HG02981 (cell line): ENCODE measurements around the gene BID.

Experiments used
- ATAC-seq: cut with Tn5 transposase; IDR thresholded peaks from one replicate; pipeline ENCODE4 v1.9.1; 2021; ENCODE audit warnings: mild to moderate bottlenecking, moderate library complexity; ENCODE audit not compliant: unreplicated experiment

The BID gene

GRCh38 chr22:17739196-17739975, 34.9 kb downstream of the BID start:
- ATAC-seq: no peak

DNA sequence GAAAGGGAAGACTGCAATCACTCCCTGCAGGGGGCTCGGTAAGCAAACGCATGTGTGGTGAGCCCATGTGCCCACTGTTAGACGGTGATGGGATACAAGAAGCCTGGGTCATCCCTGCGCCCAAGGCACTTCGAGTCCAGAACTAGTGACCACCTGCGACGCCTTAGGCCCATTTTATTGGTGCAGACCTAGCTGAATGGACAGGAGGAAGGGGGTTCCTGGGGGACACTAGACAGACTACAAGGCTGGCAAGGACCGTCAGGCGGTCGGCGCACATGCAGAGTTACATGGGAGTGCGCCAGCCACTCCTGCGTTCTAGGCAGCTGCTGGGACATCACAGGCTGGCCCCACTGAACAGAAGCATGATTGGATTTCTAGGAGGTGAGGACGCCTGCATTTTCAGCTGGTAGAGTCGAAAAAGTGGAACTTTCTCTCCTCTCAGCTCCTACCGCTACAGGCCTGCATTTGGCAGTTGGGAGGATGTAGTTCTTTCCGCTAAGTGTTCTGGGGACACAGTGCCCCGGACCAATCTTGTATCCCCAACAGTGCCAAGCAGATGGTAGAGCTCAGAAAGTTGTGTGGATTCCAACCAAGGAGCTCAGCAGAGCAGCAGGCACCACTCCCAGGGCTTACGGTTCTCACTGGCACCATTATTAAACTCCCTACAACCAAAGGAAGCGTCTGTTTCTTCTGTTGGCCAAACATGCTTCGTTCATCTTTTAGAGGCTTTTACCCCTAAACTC, 35.7 kb downstream of the BID start:
- ATAC-seq: no peak

DNA sequence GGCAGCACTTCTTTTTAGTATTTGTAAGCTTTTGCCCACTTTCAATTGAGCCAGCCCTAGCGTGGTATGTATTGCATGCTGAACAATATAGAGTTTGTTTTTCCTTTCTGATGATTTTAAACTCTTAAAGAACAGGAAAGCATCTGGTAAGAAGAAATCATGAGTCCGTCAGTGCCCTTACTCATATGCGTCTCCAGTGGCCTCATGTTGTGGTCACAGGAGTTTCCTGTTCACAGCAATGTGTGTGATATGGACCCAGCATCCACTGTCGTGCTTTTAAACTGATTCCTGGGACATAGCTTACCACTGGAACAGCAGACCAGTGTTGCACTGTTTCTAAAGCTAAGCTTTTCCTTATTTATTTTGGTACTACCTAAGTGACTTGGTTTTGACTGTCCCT, 40.1 kb downstream of the BID start:
- no peak for ATAC-seq

GRCh38 chr22:17733466-17733865, 40.8 kb downstream of the BID start:
- no peak for ATAC-seq

GRCh38 chr22:17732251-17732854, 41.9 kb downstream of the BID start:
- no peak for ATAC-seq

DNA sequence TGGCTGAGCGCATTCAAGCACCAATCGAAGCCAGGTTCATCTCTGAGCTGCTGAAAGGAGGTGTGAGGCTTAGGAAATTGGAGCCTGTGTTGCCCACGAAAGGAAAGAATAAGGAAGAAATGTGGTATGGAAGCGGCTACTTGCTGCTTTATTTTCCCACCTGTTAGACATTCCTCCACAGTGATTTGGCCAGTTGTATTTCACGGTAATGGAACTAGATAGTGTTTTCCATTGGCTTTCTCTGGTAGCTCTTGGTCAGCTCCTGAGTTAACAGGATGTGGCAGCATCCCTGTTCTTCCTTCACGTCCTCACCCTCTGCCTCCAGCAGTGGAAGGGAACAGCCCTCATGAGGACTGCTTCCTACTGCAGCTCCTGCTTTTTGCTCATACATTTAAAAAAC, 44.7 kb downstream of the BID start:
- no peak for ATAC-seq

DNA sequence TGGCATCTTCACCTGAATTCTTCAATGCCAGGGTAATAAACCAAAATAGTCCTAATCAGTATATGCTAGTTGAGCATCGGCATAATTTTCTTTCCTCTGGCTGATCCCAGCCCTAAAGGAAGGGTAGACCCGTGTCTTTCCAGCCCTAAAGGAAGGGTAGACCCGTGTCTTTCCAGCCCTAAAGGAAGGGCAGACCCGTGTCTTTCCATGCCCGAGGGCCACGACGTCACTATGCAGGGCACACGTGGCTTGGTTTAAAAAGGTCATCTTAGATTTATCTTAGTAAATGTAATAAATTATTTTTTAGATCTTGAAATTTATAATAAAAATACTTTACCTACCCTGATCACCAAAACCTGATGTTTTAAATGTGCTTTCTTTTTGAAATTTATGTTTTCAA, 45.5 kb downstream of the BID start:
- no peak for ATAC-seq

DNA sequence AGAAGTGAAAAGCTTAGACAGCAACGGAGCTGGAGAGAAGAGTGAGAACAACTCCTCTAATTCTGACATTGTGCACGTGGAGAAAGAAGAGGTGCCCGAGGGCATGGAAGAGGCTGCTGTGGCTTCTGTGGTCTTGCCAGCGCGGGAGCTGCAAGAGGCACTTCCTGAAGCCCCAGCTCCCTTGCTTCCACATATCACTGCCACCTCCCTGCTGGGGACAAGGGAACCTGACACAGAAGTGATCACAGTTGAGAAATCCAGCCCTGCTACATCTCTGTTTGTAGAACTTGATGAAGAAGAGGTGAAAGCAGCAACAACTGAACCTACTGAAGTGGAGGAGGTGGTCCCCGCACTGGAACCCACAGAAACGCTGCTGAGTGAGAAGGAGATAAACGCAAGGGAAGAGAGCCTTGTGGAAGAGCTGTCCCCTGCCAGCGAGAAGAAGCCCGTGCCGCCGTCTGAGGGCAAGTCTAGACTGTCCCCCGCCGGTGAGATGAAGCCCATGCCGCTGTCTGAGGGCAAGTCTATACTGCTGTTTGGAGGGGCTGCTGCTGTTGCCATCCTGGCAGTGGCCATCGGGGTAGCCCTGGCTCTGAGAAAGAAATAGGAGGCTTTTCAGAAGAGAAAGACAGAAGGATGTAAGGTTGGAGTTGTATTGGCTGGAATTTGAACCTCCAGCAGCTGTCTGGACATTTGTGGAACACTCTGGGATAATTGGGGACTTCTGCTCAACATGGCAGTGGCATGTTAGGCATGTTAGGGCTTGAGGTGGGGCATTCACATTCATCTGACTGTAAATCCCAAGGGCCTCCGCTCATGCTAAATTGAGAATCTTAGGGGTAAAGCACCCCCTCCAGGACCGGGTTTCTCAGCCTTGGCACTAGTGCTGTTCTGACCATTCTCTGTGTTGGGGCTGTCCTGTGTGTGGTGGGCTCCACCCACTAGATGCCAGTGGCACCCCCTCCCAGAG, 47.1 kb downstream of the BID start:
- no peak for ATAC-seq

- no peak for ATAC-seq
Measured at GRCh38 chr22:17726006-17726927, 48.0 kb downstream of the BID start.

DNA sequence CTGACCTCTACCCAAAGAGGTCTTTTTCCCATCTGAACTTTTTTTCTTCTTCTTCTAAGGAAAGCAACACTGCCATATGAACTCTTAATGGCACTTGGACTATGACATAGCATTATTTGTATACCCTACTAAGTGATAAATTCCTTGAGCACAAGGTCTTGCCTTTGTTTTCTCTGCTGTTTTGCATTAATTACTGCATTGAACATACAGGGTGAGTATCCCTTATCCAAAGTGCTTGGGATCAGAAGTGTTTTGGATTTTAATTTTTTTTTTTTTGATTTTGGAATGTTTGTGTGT, 48.8 kb downstream of the BID start:
- no peak for ATAC-seq

DNA sequence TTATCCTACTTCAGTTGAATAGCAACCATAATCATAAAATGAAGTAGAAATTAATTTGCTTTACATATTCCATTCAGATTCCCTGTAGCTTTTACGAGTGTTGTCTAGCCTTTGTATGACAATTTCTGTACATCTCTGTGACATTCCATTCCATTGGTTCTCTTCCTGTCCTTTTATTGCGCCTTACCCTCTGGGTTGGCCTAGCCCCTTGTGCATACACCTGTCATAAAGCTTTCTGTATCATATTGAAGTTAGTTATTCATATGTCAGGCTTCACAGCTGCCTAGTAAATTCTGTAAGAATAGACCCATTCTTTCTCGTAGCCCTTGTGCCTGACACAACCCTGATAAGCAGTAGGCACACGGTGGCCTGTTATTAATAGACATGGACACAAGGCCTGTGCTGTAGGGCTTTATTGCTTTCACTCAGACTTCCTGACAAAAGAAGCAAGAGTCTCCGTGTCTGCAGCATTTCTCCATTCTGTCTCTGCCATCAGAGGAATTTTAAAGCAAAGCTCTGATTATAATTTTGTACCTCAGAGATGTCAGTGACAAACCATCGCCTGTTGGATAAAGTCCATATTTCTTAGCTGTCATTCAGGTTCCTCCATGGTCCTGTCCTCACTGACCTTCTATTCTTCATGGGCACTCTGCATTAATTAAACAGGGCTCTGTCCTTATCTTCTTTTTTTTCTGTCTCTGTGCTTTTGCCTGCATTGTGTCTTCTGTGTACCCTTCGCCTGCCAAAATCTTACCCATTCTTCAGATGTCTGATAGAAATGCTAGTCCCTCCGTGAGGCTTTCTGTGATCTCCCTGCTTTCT, 49.4 kb downstream of the BID start:
- no peak for ATAC-seq

- ATAC-seq: no peak
Measured at GRCh38 chr22:17724241-17724640, 50.0 kb downstream of the BID start.

DNA sequence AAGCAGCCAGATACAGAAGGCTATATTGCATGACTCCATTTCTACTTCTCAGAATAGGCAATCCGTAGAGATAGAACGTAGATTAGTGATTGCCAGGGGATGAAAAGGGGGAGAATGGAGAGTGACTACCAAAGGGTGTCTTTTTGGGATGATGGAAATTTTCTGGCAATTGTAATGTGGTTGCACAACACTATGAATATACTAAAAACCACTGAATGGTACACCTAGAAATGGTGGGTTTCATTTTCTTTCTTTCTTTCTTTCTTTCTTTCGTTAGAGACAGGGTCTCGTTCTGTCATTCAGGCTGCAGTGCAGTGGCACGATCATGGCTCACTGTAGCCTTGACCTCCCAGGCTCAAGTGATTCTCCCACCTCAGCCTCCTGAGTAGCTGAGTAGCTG, 54.4 kb downstream of the BID start:
- ATAC-seq: no peak

DNA sequence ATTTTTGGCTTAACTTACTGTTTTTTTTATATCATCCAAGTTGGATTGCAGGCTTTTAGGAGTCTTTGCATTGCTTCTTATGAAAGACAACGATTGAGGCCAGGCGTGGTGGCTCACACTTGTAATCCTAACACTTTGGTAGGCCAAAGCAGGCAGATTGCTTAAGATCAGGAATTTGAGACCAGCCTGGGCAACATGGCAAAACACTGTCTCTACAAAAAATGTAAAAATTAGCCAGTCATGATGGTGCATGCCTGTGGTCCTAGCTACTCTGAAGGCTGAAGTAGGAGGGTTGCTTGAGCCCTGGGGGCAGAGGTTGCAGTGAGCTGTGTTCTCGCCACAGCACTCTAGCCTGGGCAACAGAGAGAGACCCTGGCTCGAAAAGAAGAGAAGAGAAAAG, 56.6 kb downstream of the BID start:
- ATAC-seq: no peak

- no peak for ATAC-seq
Measured at GRCh38 chr22:17716529-17716928, 57.7 kb downstream of the BID start.

- no peak for ATAC-seq
Measured at GRCh38 chr22:17712441-17712840, 61.8 kb downstream of the BID start.

DNA sequence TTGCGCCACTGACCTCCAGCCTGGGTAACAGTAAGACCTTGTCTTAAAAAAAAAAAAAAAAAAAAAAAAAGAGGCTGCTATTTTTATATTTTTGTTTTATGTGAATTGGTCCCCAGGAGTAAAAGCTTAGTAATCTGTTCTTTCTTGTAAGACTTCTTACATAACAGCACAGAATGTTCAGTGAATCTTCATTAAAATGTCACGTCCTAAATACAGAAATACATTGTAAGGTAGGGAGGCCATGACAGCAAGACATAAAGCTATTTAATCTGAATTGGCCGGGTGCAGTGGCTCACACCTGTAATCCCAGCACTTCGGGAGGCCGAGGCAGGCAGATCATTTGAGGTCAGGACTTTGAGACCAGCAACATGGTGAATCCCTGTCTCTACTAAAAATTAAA, 64.2 kb downstream of the BID start:
- no peak for ATAC-seq

DNA sequence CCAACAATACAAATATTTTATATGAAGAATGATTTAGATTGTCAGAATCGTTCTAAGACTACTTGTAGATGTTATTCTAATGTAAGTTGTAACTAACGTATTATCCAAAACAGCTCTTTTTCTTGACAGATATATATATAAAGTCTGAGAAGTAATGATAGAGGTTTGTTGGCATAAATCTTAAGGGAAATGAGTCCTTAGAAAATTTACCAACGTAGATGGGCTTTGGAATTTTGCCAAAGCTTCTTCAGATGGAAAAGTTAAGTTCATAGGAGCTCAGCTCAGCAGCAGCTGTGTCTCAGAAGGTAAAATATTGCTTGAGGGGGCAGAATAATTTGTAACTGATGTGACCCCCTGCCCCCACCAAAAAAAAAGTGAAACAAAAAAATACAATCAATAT, 66.7 kb downstream of the BID start:
- no peak for ATAC-seq

GRCh38 chr22:17706947-17707346, 67.3 kb downstream of the BID start:
- ATAC-seq: no peak
